GM18951 (cell line): ENCODE results near the gene CGRRF1.

Experiments
- POLR2A ChIP-seq: IDR thresholded peaks from 4 replicates; pipeline ENCODE4 v1.6.1; 2011; ENCODE audit warnings: mild to moderate bottlenecking; ENCODE audit not compliant: insufficient read length, insufficient read depth; ENCODE audit errors: extremely low read depth
- in situ Hi-C: fragments of 300-500 bp; cut with MboI; formaldehyde crosslinking; loops from one replicate; pipeline ENCODE4 v1.12.0; 2022; ENCODE audit warnings: low sequenced_read_pairs, mixed read lengths, inconsistent platforms; ENCODE audit not compliant: unreplicated experiment

Gene CGRRF1

GRCh38 chr14:54498579-54498978, 11.1 kb upstream of the CGRRF1 start:
- TF ChIP-seq POLR2A = no peak
- in situ Hi-C loops = no loop called here

- in situ Hi-C loops = no loop called here
- TF ChIP-seq POLR2A = no peak
These were observed 9.0 kb upstream of the CGRRF1 start for GRCh38 chr14:54500744-54501143.

GRCh38 chr14:54501480-54501879, 8.2 kb upstream of the CGRRF1 start:
- in situ Hi-C loops = no loop called here
- TF ChIP-seq POLR2A = no peak

GRCh38 chr14:54502602-54503001, 7.1 kb upstream of the CGRRF1 start:
- no peak for TF ChIP-seq POLR2A
- in situ Hi-C loops = no loop called here

GRCh38 chr14:54503486-54503885, 6.2 kb upstream of the CGRRF1 start:
- in situ Hi-C loops = no loop called here
- TF ChIP-seq POLR2A = no peak

- in situ Hi-C loops = no loop called here
- no peak for TF ChIP-seq POLR2A
These were observed 2.7 kb downstream of the CGRRF1 start for GRCh38 chr14:54512393-54512792.

GRCh38 chr14:54515670-54516069, 6.0 kb downstream of the CGRRF1 start:
- no peak for TF ChIP-seq POLR2A
- in situ Hi-C loops = no loop called here

GRCh38 chr14:54516709-54517108, 7.0 kb downstream of the CGRRF1 start:
- no peak for TF ChIP-seq POLR2A
- in situ Hi-C loops = no loop called here

- TF ChIP-seq POLR2A = no peak
- in situ Hi-C loops = no loop called here
These were observed 14.7 kb downstream of the CGRRF1 start for GRCh38 chr14:54524410-54524809.

- TF ChIP-seq POLR2A = no peak
- in situ Hi-C loops = no loop called here
These were observed 19.3 kb downstream of the CGRRF1 start for GRCh38 chr14:54528973-54529372.

- TF ChIP-seq POLR2A = no peak
- in situ Hi-C loops = no loop called here
These were observed 20.1 kb downstream of the CGRRF1 start for GRCh38 chr14:54529811-54530210.

GRCh38 chr14:54532111-54533012, 22.7 kb downstream of the CGRRF1 start:
- no peak for TF ChIP-seq POLR2A
- in situ Hi-C loops = no loop called here

- in situ Hi-C loops = no loop called here
These were observed 23.4 kb downstream of the CGRRF1 start for GRCh38 chr14:54533100-54533499.

GRCh38 chr14:54535126-54535525, 25.4 kb downstream of the CGRRF1 start:
- no peak for TF ChIP-seq POLR2A
- in situ Hi-C loops = no loop called here

More at GRCh38 chr14:54533100-54533499, 23.4 kb downstream of the CGRRF1 start:
- TF ChIP-seq POLR2A = no peak
